Measurements from ENCODE around the gene ARFGAP1. TPM values are rescaled to one million over a fixed set of nuclear protein-coding genes. Genes with fewer than 3 reads are reported as not detected.

Gene ARFGAP1
- total RNA-seq, 1 donor from 2014 or later: 220 TPM

DNA sequence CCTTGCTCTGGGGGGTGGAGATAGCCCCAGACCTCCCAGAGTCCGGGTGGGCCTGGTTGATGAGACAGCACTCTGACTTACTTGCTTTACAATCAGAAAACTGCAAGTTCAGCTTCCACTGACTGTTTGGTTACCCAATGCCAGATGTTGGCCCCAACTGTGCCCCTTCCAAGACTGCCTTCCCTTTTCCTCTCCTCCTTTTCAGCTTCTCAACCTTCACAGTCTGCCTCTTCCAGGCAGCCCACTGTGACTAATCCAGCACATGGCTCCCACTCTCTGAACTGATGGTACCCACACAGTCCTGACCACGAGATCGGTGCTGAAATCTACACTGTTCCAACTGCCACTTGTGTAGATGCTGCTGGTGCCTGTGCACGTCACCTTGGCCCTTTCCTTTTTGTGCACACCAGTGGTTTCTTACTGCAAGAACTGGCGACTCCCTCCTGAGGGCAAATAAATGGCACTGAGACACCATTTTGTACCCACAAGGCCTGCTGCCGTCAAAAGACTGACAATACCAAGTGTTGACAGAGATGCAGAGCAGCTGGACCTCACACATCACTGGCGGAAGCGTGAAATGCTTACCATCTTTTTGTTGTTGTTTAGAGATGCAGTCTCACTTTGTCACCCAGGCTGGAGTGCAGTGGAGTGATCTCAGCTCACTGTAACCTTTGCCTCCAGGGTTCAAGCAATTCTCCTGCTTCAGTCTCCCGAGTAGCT lies 1.8 kb upstream of the ARFGAP1 start:
- no peak for FAIRE-seq
- peak overlapping the region; percentile 63 for H3K4me3 Mint-ChIP-seq (ENCODE audit: unreplicated experiment)
- no peak overlapping the region for H3K4me3 ChIP-seq (ENCODE audit: insufficient read depth, low read depth, low read length)

DNA sequence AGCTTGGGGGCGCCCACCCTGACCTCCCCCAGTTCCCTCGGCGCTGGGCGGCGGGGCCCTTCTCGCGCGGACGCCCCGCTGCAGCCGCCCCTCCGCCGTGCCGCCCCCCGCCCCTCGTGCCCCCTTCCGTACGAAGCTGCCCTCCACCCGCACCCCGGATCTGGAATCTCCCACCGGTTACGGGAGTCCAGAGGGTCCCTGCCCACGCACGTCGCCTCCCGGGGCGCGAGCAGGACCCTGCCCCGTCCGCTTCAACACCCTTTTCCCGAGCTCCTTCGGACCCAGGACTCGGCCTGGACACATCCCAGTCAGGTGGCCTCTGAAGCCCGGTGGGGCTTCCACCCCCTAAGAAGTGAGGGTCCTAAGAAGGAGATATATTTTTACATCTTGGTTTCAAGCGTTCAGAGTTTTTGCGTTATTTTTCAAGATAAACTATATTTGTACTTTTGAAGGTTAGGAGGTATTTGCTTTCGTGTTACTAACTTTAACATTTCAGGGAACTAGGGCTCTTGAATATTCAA lies 506 bp downstream of the ARFGAP1 start:
- H4K20me1 ChIP-seq (ENCODE audit: insufficient read depth, low read length): peaks cover 50% of the 10 kb centered on the region

More for the DNA sequence above, 1.8 kb upstream of the ARFGAP1 start:
- no peaks in the 10 kb centered on the region for H3K27me3 Mint-ChIP-seq (ENCODE audit: low read depth, unreplicated experiment)
- Histone ChIP-seq H3K9ac (ENCODE audit: low read length) (no peak overlapping the region), H3K79me2 (ENCODE audit: insufficient read depth, low read length) (peaks cover 41% of the 10 kb centered on the region), H3K36me3 (ENCODE audit: insufficient read depth, low read length) (peaks cover 3% of the 10 kb centered on the region), H3K9me3 (ENCODE audit: insufficient read depth, low read depth, low read length) (no peaks in the 10 kb centered on the region), H3K4me1 (ENCODE audit: insufficient read depth, low read length) (peaks cover 15% of the 10 kb centered on the region), H2AFZ (ENCODE audit: low read depth, low read length) (no peak overlapping the region), H3K27me3 (ENCODE audit: insufficient read depth, low read length) (no peaks in the 10 kb centered on the region), H3K27ac (ENCODE audit: low read depth, low read length) (no peak overlapping the region), H3K4me2 (ENCODE audit: low read length) (no peak overlapping the region), H4K20me1 (ENCODE audit: insufficient read depth, low read length) (peaks cover 26% of the 10 kb centered on the region)
- no peaks in the 10 kb centered on the region for H3K9me3 Mint-ChIP-seq (ENCODE audit: unreplicated experiment)
- no peak for TF ChIP-seq EZH2 (IDR thresholded peaks at IDR 0.05; ENCODE audit: insufficient read depth, low read length)
- TF ChIP-seq, protein P1, sequence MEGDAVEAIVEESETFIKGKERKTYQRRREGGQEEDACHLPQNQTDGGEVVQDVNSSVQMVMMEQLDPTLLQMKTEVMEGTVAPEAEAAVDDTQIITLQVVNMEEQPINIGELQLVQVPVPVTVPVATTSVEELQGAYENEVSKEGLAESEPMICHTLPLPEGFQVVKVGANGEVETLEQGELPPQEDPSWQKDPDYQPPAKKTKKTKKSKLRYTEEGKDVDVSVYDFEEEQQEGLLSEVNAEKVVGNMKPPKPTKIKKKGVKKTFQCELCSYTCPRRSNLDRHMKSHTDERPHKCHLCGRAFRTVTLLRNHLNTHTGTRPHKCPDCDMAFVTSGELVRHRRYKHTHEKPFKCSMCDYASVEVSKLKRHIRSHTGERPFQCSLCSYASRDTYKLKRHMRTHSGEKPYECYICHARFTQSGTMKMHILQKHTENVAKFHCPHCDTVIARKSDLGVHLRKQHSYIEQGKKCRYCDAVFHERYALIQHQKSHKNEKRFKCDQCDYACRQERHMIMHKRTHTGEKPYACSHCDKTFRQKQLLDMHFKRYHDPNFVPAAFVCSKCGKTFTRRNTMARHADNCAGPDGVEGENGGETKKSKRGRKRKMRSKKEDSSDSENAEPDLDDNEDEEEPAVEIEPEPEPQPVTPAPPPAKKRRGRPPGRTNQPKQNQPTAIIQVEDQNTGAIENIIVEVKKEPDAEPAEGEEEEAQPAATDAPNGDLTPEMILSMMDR (IDR thresholded peaks at IDR 0.05; ENCODE audit: insufficient read depth, low read depth, low read length): no peak
- no peak overlapping the region for H3K27ac Mint-ChIP-seq (ENCODE audit: unreplicated experiment)
- no peak for DNase-seq (ENCODE audit: low read depth)
- H3K36me3 Mint-ChIP-seq (ENCODE audit: low read depth, unreplicated experiment): peaks cover 8% of the 10 kb centered on the region
- peaks cover 36% of the 10 kb centered on the region for H3K4me1 Mint-ChIP-seq (ENCODE audit: low read depth, unreplicated experiment)

More for the DNA sequence above, 506 bp downstream of the ARFGAP1 start:
- peak overlapping the region; percentile 83 for H3K27ac Mint-ChIP-seq (ENCODE audit: unreplicated experiment)
- peak overlapping the region; percentile 85 for H3K4me3 ChIP-seq (ENCODE audit: insufficient read depth, low read depth, low read length)
- peak overlapping the region; percentile 96 for H3K9ac ChIP-seq (ENCODE audit: low read length)
- peak overlapping the region; percentile 95 for H3K4me3 Mint-ChIP-seq (ENCODE audit: unreplicated experiment)
- H3K4me1 Mint-ChIP-seq (ENCODE audit: low read depth, unreplicated experiment): peaks cover 32% of the 10 kb centered on the region
- no peak for DNase-seq (ENCODE audit: low read depth)
- H3K9me3 Mint-ChIP-seq (ENCODE audit: unreplicated experiment): no peaks in the 10 kb centered on the region
- no peaks in the 10 kb centered on the region for H3K27me3 ChIP-seq (ENCODE audit: insufficient read depth, low read length)
- no peak for TF ChIP-seq EZH2 (IDR thresholded peaks at IDR 0.05; ENCODE audit: insufficient read depth, low read length)
- TF ChIP-seq, protein P1 (IDR thresholded peaks at IDR 0.05; ENCODE audit: insufficient read depth, low read depth, low read length): no peak
- H3K27ac ChIP-seq (ENCODE audit: low read depth, low read length): peak overlapping the region; percentile 91
- H3K36me3 ChIP-seq (ENCODE audit: insufficient read depth, low read length): peaks cover 9% of the 10 kb centered on the region
- peak overlapping the region; percentile 95 for H3K4me2 ChIP-seq (ENCODE audit: low read length)
- H3K36me3 Mint-ChIP-seq (ENCODE audit: low read depth, unreplicated experiment): peaks cover 9% of the 10 kb centered on the region
- no peaks in the 10 kb centered on the region for H3K9me3 ChIP-seq (ENCODE audit: insufficient read depth, low read depth, low read length)
- H2AFZ ChIP-seq (ENCODE audit: low read depth, low read length): no peak overlapping the region
- peaks cover 15% of the 10 kb centered on the region for H3K4me1 ChIP-seq (ENCODE audit: insufficient read depth, low read length)
- H3K79me2 ChIP-seq (ENCODE audit: insufficient read depth, low read length): peaks cover 65% of the 10 kb centered on the region
- no peaks in the 10 kb centered on the region for H3K27me3 Mint-ChIP-seq (ENCODE audit: low read depth, unreplicated experiment)
- no peak for FAIRE-seq
